Calu3 (cell line): ENCODE measurements around the gene RNF31. TPM values are rescaled to one million over a fixed set of nuclear protein-coding genes. Genes with fewer than 3 reads are reported as not detected.

Experiments
- BruUV-seq: library from RNA; stranded (reverse); fragments of 400-500 nt; replicated peaks from 2 replicates; lab custom pipeline; 2021; lab: Mats Ljungman, UMichigan
- CTCF ChIA-PET: fragments of 300-600 bp; sonication (Branson Sonifier 250); formaldehyde crosslinking; loops from one replicate; lab custom pipeline; 2022; ENCODE audit warnings: antibody characterized with exemption; lab: Charles Lee
- DNase-seq: peaks from one replicate; pipeline ENCODE4 v3.0.0; 2022
- H3K27ac Mint-ChIP-seq: one replicate; pipeline ENCODE4 v1.8.0; 2022; ENCODE audit warnings: mixed read lengths; ENCODE audit not compliant: unreplicated experiment
- H3K27me3 Mint-ChIP-seq: one replicate; pipeline ENCODE4 v1.8.0; 2022; ENCODE audit warnings: mixed read lengths; ENCODE audit not compliant: unreplicated experiment
- H3K36me3 Mint-ChIP-seq: one replicate; pipeline ENCODE4 v1.8.0; 2022; ENCODE audit warnings: mild to moderate bottlenecking, moderate library complexity, mixed read lengths; ENCODE audit not compliant: insufficient read depth, unreplicated experiment
- H3K4me1 Mint-ChIP-seq: one replicate; pipeline ENCODE4 v1.8.0; 2022; ENCODE audit warnings: mild to moderate bottlenecking, low read depth, mixed read lengths; ENCODE audit not compliant: unreplicated experiment
- H3K4me3 Mint-ChIP-seq: one replicate; pipeline ENCODE4 v1.8.0; 2022; ENCODE audit warnings: mild to moderate bottlenecking, low read depth, moderate library complexity, mixed read lengths; ENCODE audit not compliant: unreplicated experiment
- H3K9me3 Mint-ChIP-seq: one replicate; pipeline ENCODE4 v1.8.0; 2022; ENCODE audit warnings: low read depth, mixed read lengths; ENCODE audit not compliant: unreplicated experiment
- CTCF ChIP-seq: fragments of 200-600 bp; IDR thresholded peaks from one replicate; pipeline ENCODE4 v1.8.0; 2022; ENCODE audit warnings: antibody characterized with exemption; ENCODE audit not compliant: unreplicated experiment
- intact Hi-C: fragments of 100-400 bp; cut with micrococcal nuclease; formaldehyde crosslinking; loops from one replicate; pipeline ENCODE4 v1.10.0; 2022; ENCODE audit not compliant: unreplicated experiment
- total RNA-seq: library from RNA; stranded (reverse); gene quantifications from 2 replicates; pipeline ENCODE4 v1.2.3, GENCODE V29; 2022

The RNF31 gene
- total RNA-seq, 1 experiment from 2014 or later, result 103 TPM

GRCh38 chr14:24149302-24149969, 2.1 kb downstream of the RNF31 start:
- BruUV-seq, result no TSS peak
- no peak for DNase-seq
- TF ChIP-seq CTCF, result no peak
- peaks cover 51% of the 10 kb centered on the region for H3K36me3 Mint-ChIP-seq
- H3K27me3 Mint-ChIP-seq, result no peaks in the 10 kb centered on the region
- intact Hi-C loops, result no loop called here
- H3K4me3 Mint-ChIP-seq, result no peak overlapping the region
- H3K9me3 Mint-ChIP-seq, result no peaks in the 10 kb centered on the region
- CTCF ChIA-PET, result no interaction called here
- H3K27ac Mint-ChIP-seq, result no peak overlapping the region
- peaks cover 29% of the 10 kb centered on the region for H3K4me1 Mint-ChIP-seq

- Mint-ChIP-seq H3K27me3 (no peaks in the 10 kb centered on the region), H3K27ac (no peak overlapping the region), H3K4me1 (peaks cover 26% of the 10 kb centered on the region), H3K36me3 (peaks cover 49% of the 10 kb centered on the region), H3K4me3 (no peak overlapping the region), H3K9me3 (no peaks in the 10 kb centered on the region)
- CTCF ChIA-PET, result no interaction called here
- DNase-seq, result no peak
- BruUV-seq, result no TSS peak
- intact Hi-C loops, result no loop called here
- no peak for TF ChIP-seq CTCF
Observed at GRCh38 chr14:24150061-24150460, 2.8 kb downstream of the RNF31 start.

GRCh38 chr14:24150567-24150966, 3.3 kb downstream of the RNF31 start:
- DNase-seq, result no peak
- peaks cover 47% of the 10 kb centered on the region for H3K36me3 Mint-ChIP-seq
- CTCF ChIA-PET, result no interaction called here

GRCh38 chr14:24150993-24151392, 3.7 kb downstream of the RNF31 start:
- intact Hi-C loops, result no loop called here
- H3K4me3 Mint-ChIP-seq, result no peak overlapping the region
- no TSS peak for BruUV-seq
- TF ChIP-seq CTCF, result no peak
- H3K4me1 Mint-ChIP-seq, result peaks cover 17% of the 10 kb centered on the region
- DNase-seq, result no peak
- CTCF ChIA-PET, result no interaction called here
- H3K9me3 Mint-ChIP-seq, result no peaks in the 10 kb centered on the region
- peaks cover 47% of the 10 kb centered on the region for H3K36me3 Mint-ChIP-seq
- no peak overlapping the region for H3K27ac Mint-ChIP-seq
- H3K27me3 Mint-ChIP-seq, result no peaks in the 10 kb centered on the region

More at GRCh38 chr14:24150567-24150966, 3.3 kb downstream of the RNF31 start:
- intact Hi-C loops, result no loop called here
- H3K27me3 Mint-ChIP-seq, result no peaks in the 10 kb centered on the region
- H3K27ac Mint-ChIP-seq, result no peak overlapping the region
- no peak for TF ChIP-seq CTCF
- H3K4me1 Mint-ChIP-seq, result peaks cover 21% of the 10 kb centered on the region
- no peaks in the 10 kb centered on the region for H3K9me3 Mint-ChIP-seq
- no TSS peak for BruUV-seq
- H3K4me3 Mint-ChIP-seq, result no peak overlapping the region
